Measurements from ENCODE around the gene THSD4. TPM values are rescaled to one million over a fixed set of nuclear protein-coding genes. Genes with fewer than 3 reads are reported as not detected.

Gene THSD4
- total RNA-seq, 1 donor from 2014 or later, result 73.5 TPM

DNA sequence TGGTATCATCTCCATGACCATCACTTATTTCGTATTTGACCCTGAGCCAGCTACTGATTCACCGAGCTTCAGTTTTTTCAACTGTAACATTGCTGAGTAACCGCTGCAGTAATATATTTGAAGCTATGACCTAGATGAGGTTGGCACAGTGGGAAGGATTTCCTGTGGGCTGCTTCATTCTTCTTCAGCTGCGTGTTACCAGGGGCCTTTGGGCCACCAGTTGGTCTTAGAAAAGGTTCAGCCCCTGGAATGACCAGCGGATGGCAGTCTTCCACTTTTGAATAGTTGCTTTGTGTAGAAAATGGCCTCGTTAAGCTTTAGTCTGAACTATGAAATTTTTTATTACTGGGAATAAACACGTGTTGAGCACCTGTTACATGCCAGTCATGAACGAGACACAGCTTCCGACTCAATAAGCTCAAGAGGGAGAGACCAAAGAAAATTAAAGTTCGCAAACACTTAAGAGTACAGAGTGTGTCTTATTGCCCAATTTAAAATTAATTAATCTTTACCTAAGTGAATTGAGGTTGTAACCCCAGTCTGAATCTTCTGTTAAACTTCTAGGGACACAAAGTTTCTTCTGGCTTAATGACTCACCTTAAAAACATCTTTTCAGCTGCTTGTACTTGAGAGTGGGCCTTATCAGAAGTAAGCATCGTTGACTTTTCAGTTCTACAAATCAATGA, 637.5 kb downstream of the THSD4 start:
- TF ChIP-seq CTCF (conservative IDR thresholded peaks at IDR 0.05; ENCODE audit: low read depth, low read length), result peak; percentile 78
- H3K4me3 ChIP-seq (ENCODE audit: low read depth, low read length), result no peak overlapping the region
- peak; percentile 98 for DNase-seq (ENCODE audit: low read depth)

DNA sequence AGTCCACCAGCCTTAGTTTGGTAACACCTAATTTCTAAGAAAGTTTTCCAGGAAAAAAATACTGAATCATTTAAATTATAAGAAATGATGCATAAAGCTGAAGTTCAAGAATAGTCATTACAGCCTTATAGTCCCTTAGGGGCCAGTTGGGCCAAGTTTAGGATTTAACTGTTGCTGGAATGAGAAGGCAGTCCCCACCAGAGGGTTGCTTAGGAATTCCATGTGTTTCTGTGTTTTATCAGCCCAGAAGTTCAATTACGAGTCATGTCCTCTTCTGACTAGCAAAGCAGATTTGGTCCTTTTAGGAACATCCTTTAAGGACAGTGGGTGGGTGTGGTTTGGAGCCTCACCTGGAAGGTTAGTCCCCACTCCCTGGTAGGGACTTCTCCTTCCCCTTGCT, 638.1 kb downstream of the THSD4 start:
- no peak for TF ChIP-seq CTCF (conservative IDR thresholded peaks at IDR 0.05; ENCODE audit: low read depth, low read length)
- no peak overlapping the region for H3K4me3 ChIP-seq (ENCODE audit: low read depth, low read length)
- DNase-seq (ENCODE audit: low read depth), result no peak

DNA sequence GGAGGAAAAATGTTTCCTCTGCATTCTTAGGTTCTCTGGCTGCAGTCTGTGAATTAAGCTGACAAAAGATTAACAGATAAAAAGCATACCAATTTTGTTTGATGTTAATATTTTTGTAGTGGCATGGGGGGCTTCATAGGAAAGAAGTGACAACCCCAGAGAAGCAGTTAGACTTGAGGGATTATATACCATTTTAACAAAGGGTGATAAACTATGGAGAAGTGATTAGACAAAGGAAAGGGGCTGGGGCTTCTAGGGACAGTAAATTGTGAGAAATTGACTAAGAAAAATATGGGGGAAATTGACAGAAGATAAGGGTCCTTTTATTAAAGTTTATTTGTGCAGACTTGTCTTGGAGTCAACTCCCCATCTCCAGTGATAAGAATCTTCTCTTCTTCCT, 639.4 kb downstream of the THSD4 start:
- TF ChIP-seq CTCF (conservative IDR thresholded peaks at IDR 0.05; ENCODE audit: low read depth, low read length), result no peak
- DNase-seq (ENCODE audit: low read depth), result no peak
- H3K4me3 ChIP-seq (ENCODE audit: low read depth, low read length), result no peak overlapping the region

- no peak overlapping the region for H3K4me3 ChIP-seq (ENCODE audit: low read depth, low read length)
- no peak for DNase-seq (ENCODE audit: low read depth)
- no peak for TF ChIP-seq CTCF (conservative IDR thresholded peaks at IDR 0.05; ENCODE audit: low read depth, low read length)
Observed at GRCh38 chr15:71755092-71755970, 640.1 kb downstream of the THSD4 start.

DNA sequence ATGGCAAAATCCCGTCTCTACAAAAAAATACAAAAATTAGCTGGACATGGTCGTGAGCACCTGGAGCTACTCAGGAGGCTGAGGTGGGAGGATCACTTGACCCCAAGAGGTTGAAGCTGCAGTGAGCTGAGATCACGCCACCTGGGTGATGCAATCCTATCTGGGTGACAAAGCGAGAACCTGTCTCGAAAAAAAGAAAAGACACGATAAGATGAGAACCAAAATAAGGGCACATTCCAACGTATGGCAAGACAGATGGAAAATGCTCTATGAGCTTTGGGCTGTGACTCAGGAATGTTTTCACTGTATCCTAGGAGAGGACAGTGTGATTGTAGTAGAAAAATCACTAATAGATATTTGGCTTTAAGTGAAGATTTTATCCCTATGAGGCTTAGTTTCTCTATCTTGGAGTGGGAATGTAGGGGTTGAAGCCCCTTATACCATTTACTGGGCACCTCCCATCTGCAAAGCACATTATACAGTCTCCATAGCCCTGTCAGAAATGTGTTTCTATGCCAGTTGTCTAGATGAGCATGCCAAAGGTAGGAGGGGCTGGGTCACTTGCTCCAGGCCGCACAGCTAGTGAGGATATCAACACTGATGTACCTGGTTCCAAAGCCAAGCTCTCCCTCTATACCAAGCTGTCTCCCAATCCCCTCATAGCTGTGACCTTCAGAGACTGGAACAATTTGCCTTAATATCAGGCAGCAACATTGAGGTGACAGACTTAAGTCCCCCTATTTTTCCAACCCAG, 641.5 kb downstream of the THSD4 start:
- DNase-seq (ENCODE audit: low read depth), result no peak

More for the DNA sequence above, 641.5 kb downstream of the THSD4 start:
- no peak for TF ChIP-seq CTCF (conservative IDR thresholded peaks at IDR 0.05; ENCODE audit: low read depth, low read length)
- no peak overlapping the region for H3K4me3 ChIP-seq (ENCODE audit: low read depth, low read length)

Data from epithelial cell of proximal tubule (primary cell).